ENCODE results near the gene SLC6A6.

DNA sequence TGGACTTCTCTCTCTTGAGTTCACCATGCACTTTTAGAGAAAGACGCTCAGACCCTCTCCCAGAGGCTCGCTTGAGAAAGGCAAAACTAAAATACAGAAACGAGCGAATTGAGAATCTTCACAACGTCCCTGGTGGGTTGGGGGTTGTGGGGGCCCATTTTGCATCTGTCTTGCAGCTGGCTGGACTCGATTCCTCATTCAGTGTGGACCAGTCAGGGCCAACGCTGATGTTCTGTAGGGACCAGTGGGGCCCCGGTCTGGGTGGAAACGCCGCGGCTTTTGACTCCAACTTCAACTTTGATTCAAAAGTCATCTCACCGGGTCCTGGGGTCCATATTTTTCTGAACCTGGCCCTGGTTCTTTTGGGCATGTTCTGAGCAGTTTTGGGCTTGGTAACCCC, 68.1 kb downstream of the SLC6A6 start:
- TF ChIP-seq, protein P1, sequence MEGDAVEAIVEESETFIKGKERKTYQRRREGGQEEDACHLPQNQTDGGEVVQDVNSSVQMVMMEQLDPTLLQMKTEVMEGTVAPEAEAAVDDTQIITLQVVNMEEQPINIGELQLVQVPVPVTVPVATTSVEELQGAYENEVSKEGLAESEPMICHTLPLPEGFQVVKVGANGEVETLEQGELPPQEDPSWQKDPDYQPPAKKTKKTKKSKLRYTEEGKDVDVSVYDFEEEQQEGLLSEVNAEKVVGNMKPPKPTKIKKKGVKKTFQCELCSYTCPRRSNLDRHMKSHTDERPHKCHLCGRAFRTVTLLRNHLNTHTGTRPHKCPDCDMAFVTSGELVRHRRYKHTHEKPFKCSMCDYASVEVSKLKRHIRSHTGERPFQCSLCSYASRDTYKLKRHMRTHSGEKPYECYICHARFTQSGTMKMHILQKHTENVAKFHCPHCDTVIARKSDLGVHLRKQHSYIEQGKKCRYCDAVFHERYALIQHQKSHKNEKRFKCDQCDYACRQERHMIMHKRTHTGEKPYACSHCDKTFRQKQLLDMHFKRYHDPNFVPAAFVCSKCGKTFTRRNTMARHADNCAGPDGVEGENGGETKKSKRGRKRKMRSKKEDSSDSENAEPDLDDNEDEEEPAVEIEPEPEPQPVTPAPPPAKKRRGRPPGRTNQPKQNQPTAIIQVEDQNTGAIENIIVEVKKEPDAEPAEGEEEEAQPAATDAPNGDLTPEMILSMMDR (IDR thresholded peaks at IDR 0.05), result no peak
- TF ChIP-seq POLR2A (IDR thresholded peaks at IDR 0.05), result no peak
